Kidney (tissue), 14 donors: Measurements from ENCODE around the gene MAST2. TPM values are rescaled to one million over a fixed set of nuclear protein-coding genes. Genes with fewer than 3 reads are reported as not detected.

Source experiments
- DNase-seq, 5 donors: peaks; one replicate each; pipeline ENCODE4 v3.0.0-alpha.2; 2013 to 2020
- FAIRE-seq: peaks from 2 replicates; lab custom pipeline; 2012; peaks lifted over from hg19 to GRCh38; lab: Jason Lieb, UNC
- H3K27ac ChIP-seq, 2 donors: one replicate each; pipeline ENCODE4 v1.7.0; 2013; ENCODE audit warnings: low read depth in 2 of 2, low read length in 2 of 2, inconsistent platforms in 1 of 2
- H3K27me3 ChIP-seq: one replicate; pipeline ENCODE4 v1.7.1; 2013; ENCODE audit warnings: low read length, inconsistent platforms; ENCODE audit not compliant: control insufficient read depth, insufficient read depth
- H3K36me3 ChIP-seq, 3 donors: one replicate each; pipeline versions ENCODE4 v1.7.0 to v1.7.1; 2013; ENCODE audit warnings: low read length in 3 of 3, control low read depth in 1 of 3, inconsistent platforms in 1 of 3; ENCODE audit not compliant: insufficient read depth in 3 of 3, control insufficient read depth in 2 of 3
- H3K4me1 ChIP-seq, 3 donors: one replicate each; pipeline versions ENCODE4 v1.7.0 to v1.7.1; 2013; ENCODE audit warnings: low read length in 3 of 3, inconsistent platforms in 1 of 3, low read depth in 1 of 3; ENCODE audit not compliant: control insufficient read depth in 2 of 3, insufficient read depth in 2 of 3
- H3K4me3 ChIP-seq, 3 donors: one replicate each; pipeline versions ENCODE4 v1.7.0 to v1.8.1; 2013; ENCODE audit warnings: low read length in 3 of 3, control low read depth in 1 of 3, inconsistent platforms in 1 of 3
- H3K9ac ChIP-seq, 3 donors: one replicate each; pipeline versions ENCODE4 v1.7.0 to v1.7.1; 2013; ENCODE audit warnings: low read length in 3 of 3, control low read depth in 1 of 3, inconsistent platforms in 1 of 3
- H3K9me3 ChIP-seq, 3 donors: one replicate each; pipeline versions ENCODE4 v1.7.0 to v1.7.1; 2013; ENCODE audit warnings: low read length in 3 of 3, control low read depth in 1 of 3, inconsistent platforms in 1 of 3; ENCODE audit not compliant: control insufficient read depth in 2 of 3, insufficient read depth in 1 of 3
- intact Hi-C: fragments of 100-400 bp; cut with DNase I; formaldehyde crosslinking; loops from one replicate; pipeline ENCODE4 v1.11.1; 2022
- polyA plus RNA-seq: library from polyadenylated mRNA; stranded (reverse); fragments of 350-450 nt; fragmentation: Illumina TruSeq; extraction: RNeasy Lipid Tissue Mini Kit (QIAGEN cat#74804); gene quantifications from one replicate; pipeline ENCODE4 v1.2.3, GENCODE V29; 2014; ENCODE audit warnings: low read depth, low replicate concordance; ENCODE audit not compliant: insufficient read depth
- total RNA-seq: library from RNA; stranded (reverse); fragmentation: NEBNext Ultra II Directional; extraction: Animal tissue kit (Norgen Biotek cat#: 25700); gene quantifications from one replicate; pipeline ENCODE4 v1.2.1, GENCODE V29; 2021
- TF ChIP-seq, protein P1 (sequence below): IDR thresholded peaks from 3 replicates; pipeline ENCODE4 v1.5.1; 2012; ENCODE audit warnings: mild to moderate bottlenecking, moderate library complexity, borderline replicate concordance; ENCODE audit not compliant: insufficient read depth; ENCODE audit errors: extremely low read depth
- donor health status: control.
- donor health status: control.
- donor health status: control.
- donor health status: control.
- donor health status: control.
- donor health status: DM: yes; HTN: yes; CAD: no.
- donor health status: Normal renal cell carcinoma (clear cell type).

The MAST2 gene
- total and polyA plus RNA-seq, 2 donors from 2014 or later: 7.6 to 17.9 TPM

DNA sequence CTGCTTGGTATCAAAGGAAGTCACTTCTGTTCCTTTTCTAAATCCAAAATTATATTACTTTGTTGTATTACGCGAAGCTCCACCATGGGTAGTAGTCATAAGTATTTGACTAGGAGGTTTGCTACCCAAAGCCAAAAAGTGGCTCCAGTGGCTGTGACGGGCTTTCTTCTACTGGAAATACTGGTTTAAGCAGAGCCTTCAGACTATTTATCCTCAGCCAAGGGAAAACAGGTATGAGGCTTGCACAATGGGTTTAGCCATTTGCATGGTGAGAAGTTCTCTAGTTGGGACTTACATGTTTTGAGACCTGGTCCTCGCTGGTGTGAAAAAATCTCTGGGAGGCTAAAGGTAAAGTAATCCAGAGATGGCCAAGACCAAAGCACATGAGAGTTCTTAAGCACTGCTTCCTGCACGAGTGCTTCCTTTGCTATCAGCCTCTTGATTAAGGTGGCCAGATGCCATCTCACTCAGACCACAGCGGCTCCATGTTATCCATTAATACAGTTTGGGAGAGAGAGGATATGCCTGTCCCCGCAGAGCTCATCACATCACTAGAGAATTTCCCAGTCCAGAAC is 207.8 kb downstream of the MAST2 start:
- Histone ChIP-seq H3K4me1 (no peaks in the 10 kb centered on the region), H3K36me3 (peaks cover 6 to 21% (median 17%) of the 10 kb centered on the region in 3 donors), H3K4me3 (no peak overlapping the region), H3K27me3 (no peaks in the 10 kb centered on the region), H3K27ac (no peak overlapping the region), H3K9me3 (no peaks in the 10 kb centered on the region), H3K9ac (no peak overlapping the region)
- FAIRE-seq (no peak), DNase-seq (no peak)
- intact Hi-C loops: no loop called here
- TF ChIP-seq, protein P1, sequence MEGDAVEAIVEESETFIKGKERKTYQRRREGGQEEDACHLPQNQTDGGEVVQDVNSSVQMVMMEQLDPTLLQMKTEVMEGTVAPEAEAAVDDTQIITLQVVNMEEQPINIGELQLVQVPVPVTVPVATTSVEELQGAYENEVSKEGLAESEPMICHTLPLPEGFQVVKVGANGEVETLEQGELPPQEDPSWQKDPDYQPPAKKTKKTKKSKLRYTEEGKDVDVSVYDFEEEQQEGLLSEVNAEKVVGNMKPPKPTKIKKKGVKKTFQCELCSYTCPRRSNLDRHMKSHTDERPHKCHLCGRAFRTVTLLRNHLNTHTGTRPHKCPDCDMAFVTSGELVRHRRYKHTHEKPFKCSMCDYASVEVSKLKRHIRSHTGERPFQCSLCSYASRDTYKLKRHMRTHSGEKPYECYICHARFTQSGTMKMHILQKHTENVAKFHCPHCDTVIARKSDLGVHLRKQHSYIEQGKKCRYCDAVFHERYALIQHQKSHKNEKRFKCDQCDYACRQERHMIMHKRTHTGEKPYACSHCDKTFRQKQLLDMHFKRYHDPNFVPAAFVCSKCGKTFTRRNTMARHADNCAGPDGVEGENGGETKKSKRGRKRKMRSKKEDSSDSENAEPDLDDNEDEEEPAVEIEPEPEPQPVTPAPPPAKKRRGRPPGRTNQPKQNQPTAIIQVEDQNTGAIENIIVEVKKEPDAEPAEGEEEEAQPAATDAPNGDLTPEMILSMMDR: no peak

DNA sequence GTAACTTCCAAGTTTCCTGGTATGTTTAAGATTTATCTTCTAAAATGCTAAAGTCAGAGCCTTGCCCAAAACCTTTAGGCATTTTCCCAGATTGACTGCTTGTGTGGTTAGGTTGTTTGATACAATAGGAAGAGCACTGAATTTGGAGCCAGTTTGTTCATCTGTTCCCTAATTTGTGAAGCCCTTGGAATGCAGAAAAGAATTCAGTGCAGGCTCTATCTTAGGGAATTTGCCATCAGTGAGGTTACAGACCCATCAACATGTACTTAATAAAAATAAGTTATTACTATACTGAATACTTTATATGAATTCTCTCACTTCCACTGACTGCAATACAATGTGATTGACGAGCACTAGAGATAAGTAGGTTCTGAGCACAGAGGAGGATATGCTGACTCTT is 208.8 kb downstream of the MAST2 start:
- H3K9me3 ChIP-seq: no peaks in the 10 kb centered on the region
- H3K27me3 ChIP-seq: no peaks in the 10 kb centered on the region
- H3K9ac ChIP-seq: no peak overlapping the region
- no peaks in the 10 kb centered on the region for H3K4me1 ChIP-seq
- H3K36me3 ChIP-seq: peaks cover 4 to 17% (median 14%) of the 10 kb centered on the region in 3 donors
- TF ChIP-seq, protein P1: no peak
- intact Hi-C loops: no loop called here
- FAIRE-seq (no peak), DNase-seq (no peak)
- no peak overlapping the region for H3K4me3 ChIP-seq
- H3K27ac ChIP-seq: no peak overlapping the region

DNA sequence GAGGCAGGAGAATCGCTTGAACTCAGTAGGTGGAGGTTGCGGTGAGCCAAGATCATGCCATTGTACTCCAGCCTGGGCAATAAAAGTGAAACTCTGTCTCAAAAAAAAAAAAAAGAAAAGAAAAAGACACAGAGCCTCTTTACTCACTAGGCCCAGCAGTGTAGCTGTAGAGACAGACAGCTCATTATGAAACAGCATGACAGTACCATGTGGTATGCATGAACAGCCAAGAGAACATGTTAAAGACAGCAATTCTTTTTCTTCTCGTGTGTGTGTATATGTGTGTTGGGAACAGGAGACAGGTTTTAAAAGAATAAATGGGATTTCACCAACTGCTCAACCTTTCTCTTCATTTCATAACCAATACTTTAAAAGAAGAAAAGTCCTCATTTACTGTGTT is 210.2 kb downstream of the MAST2 start:
- no peak for DNase-seq

More for the DNA sequence above, 210.2 kb downstream of the MAST2 start:
- Histone ChIP-seq H3K4me3 (no peak overlapping the region), H3K27ac (no peak overlapping the region), H3K4me1 (no peaks in the 10 kb centered on the region), H3K9me3 (no peaks in the 10 kb centered on the region), H3K27me3 (no peaks in the 10 kb centered on the region), H3K9ac (no peak overlapping the region), H3K36me3 (peaks cover 3 to 10% (median 8%) of the 10 kb centered on the region in 3 donors)
- intact Hi-C loops: no loop called here
- TF ChIP-seq, protein P1: no peak
- no peak for FAIRE-seq
